ENCODE results near the gene TBXA2R.

GRCh38 chr19:3627351-3627723, 20.7 kb upstream of the TBXA2R start:
- TF ChIP-seq CTCF (conservative IDR thresholded peaks at IDR 0.05; ENCODE audit: low read depth in 2 of 2) (no peak), REST (IDR thresholded peaks at IDR 0.05; ENCODE audit: unreplicated experiment) (no peak), ETS1 (IDR thresholded peaks at IDR 0.05) (no peak)

Measured in GM23338 (cell line).